GM12872 (cell line): ENCODE measurements around the gene MARK1.

Experiments
- TF ChIP-seq, protein P1 (sequence below): IDR thresholded peaks from 3 replicates; pipeline ENCODE4 v1.5.1; 2011; ENCODE audit warnings: low read depth, mild to moderate bottlenecking, low read length, moderate library complexity; ENCODE audit not compliant: insufficient read depth

MARK1 gene

GRCh38 chr1:220616836-220617235, 88.9 kb downstream of the MARK1 start:
- TF ChIP-seq, protein P1, sequence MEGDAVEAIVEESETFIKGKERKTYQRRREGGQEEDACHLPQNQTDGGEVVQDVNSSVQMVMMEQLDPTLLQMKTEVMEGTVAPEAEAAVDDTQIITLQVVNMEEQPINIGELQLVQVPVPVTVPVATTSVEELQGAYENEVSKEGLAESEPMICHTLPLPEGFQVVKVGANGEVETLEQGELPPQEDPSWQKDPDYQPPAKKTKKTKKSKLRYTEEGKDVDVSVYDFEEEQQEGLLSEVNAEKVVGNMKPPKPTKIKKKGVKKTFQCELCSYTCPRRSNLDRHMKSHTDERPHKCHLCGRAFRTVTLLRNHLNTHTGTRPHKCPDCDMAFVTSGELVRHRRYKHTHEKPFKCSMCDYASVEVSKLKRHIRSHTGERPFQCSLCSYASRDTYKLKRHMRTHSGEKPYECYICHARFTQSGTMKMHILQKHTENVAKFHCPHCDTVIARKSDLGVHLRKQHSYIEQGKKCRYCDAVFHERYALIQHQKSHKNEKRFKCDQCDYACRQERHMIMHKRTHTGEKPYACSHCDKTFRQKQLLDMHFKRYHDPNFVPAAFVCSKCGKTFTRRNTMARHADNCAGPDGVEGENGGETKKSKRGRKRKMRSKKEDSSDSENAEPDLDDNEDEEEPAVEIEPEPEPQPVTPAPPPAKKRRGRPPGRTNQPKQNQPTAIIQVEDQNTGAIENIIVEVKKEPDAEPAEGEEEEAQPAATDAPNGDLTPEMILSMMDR = no peak

DNA sequence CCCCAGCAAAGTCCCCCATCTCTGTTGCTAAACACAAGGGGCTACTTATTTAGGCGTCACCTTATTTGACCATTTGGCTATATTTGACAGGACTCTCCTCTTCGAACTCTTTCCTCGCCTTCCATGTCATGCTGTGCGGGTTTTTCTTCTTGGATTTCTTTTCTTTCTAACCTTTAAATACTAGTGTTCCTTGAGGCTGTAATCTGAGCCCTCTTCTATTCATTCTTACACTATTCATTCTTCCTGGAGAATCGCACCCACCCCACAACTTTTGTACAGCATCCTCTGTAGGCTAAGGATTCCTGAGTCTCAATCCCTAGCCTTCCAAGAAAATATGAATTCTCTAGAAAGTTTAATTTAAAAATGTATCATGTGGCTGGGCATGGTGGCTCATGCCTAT, 100.5 kb downstream of the MARK1 start:
- TF ChIP-seq, protein P1 = no peak

- TF ChIP-seq, protein P1 = no peak
These were observed 103.4 kb downstream of the MARK1 start for GRCh38 chr1:220631238-220631815.

- TF ChIP-seq, protein P1 = no peak
These were observed 109.8 kb downstream of the MARK1 start for GRCh38 chr1:220637759-220638158.

- TF ChIP-seq, protein P1 = no peak
These were observed 114.3 kb downstream of the MARK1 start for GRCh38 chr1:220642285-220642684.

- TF ChIP-seq, protein P1 = no peak
These were observed 125.1 kb downstream of the MARK1 start for GRCh38 chr1:220652995-220653394.

GRCh38 chr1:220655509-220655908, 127.6 kb downstream of the MARK1 start:
- TF ChIP-seq, protein P1 = no peak
